Gastrocnemius medialis (tissue), 4 donors: ENCODE results near the gene NUBP2.

Source experiments
- POLR2A ChIP-seq, 2 donors: fragments of 450-650 bp; IDR thresholded peaks; one replicate each; pipeline ENCODE4 v1.6.1; 2017; ENCODE audit warnings: antibody characterized with exemption in 2 of 2, mild to moderate bottlenecking in 2 of 2, moderate library complexity in 2 of 2
- TF ChIP-seq, protein P1 (sequence below), 5 experiments: fragments of 450-650 bp in 3 of 5; fragments of 200-600 bp in 2 of 5; sonication (generic) in 2 of 5; IDR thresholded peaks in 4 of 5; conservative IDR thresholded peaks in 1 of 5; 1 replicate in 4 of 5; 2 replicates in 1 of 5; pipeline ENCODE4 v1.5.1; 2016 to 2019; ENCODE audit warnings: antibody characterized with exemption in 5 of 5, mild to moderate bottlenecking in 3 of 5, moderate library complexity in 3 of 5

DNA sequence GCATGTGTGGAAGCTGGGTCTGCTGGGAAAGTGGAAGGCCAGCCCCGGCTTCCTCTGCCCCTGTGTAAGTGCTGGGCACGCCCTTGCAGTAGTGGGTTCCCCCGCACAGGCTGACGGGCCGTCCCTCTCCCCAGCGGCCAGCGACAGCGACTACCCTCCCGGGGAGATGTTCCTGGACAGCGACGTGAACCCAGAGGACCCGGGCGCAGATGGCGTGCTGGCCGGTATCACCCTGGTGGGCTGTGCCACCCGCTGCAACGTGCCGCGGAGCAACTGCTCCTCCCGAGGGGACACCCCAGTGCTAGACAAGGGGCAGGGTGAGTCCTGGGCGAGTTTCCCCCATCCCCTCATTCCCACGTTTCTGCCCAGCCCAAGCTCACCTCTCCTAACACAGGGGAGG, 16.9 kb upstream of the NUBP2 start:
- no peak for TF ChIP-seq POLR2A (IDR thresholded peaks at IDR 0.05)
- TF ChIP-seq, protein P1, sequence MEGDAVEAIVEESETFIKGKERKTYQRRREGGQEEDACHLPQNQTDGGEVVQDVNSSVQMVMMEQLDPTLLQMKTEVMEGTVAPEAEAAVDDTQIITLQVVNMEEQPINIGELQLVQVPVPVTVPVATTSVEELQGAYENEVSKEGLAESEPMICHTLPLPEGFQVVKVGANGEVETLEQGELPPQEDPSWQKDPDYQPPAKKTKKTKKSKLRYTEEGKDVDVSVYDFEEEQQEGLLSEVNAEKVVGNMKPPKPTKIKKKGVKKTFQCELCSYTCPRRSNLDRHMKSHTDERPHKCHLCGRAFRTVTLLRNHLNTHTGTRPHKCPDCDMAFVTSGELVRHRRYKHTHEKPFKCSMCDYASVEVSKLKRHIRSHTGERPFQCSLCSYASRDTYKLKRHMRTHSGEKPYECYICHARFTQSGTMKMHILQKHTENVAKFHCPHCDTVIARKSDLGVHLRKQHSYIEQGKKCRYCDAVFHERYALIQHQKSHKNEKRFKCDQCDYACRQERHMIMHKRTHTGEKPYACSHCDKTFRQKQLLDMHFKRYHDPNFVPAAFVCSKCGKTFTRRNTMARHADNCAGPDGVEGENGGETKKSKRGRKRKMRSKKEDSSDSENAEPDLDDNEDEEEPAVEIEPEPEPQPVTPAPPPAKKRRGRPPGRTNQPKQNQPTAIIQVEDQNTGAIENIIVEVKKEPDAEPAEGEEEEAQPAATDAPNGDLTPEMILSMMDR (IDR thresholded peaks at IDR 0.05 in 4 of 5, conservative IDR thresholded peaks at IDR 0.05 in 1 of 5): no peak
